ENCODE results near the gene HNRNPUL2. TPM values are rescaled to one million over a fixed set of nuclear protein-coding genes. Genes with fewer than 3 reads are reported as not detected.

Gene HNRNPUL2
- total and polyA plus RNA-seq, 9 of the 15 experiments (the other 6 are each of a cell fraction or from before 2014, with no cell fraction given) = 0.89 to 44.3 (median 15.2) TPM

DNA sequence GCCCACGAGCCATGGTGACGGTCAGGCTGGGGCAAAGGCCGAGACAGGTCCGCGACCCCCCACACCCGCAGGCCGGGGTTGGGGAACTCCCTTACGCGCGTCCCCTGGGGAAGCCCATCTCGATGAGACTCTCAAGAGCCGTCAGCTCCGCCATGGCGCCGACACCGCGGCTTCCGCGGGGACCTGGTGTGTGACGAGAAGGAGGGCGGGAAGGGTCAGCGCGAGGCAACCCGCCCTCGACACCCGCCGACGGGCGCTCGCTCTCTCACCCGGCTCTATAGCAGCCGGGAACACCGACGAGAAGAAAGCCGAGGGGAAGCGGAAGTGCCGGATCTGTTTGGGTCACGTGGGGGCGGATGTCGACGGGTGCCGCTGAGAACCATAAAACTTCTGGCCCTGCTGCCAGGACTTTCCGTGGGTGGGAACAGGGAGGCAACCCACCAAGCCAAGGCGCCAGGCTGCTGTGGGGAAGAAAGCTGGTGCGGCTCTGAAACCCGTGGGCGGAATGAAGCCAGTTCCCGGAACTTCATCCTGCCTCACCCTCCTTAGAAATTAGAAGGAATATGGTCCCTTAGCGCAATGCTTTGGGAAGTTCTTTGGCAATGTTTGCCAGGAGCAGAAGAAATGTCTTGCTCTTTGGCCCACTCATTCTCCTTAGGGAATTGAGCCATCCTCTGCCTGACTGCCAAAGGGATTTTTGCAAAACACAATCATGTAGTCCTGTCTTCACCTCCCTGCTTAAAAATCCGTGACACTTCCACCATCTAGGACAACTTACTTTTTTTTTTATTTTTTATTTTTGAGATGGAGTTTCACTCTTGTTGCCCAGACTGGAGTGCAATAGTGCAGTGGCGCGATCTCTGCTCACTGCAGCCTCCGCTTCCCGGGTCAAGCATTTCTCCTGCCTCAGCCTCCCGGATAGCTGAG is 48.2 kb downstream of the HNRNPUL2 start, which contains the start of gene UBXN1 (continued):
- TF ChIP-seq, protein P1, sequence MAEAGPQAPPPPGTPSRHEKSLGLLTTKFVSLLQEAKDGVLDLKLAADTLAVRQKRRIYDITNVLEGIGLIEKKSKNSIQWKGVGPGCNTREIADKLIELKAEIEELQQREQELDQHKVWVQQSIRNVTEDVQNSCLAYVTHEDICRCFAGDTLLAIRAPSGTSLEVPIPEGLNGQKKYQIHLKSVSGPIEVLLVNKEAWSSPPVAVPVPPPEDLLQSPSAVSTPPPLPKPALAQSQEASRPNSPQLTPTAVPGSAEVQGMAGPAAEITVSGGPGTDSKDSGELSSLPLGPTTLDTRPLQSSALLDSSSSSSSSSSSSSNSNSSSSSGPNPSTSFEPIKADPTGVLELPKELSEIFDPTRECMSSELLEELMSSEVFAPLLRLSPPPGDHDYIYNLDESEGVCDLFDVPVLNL (CRISPR knock-in tag; IDR thresholded peaks at IDR 0.05; ENCODE audit: low read depth) = no peak
- TF ChIP-seq ATF1 (CRISPR knock-in tag; IDR thresholded peaks at IDR 0.05) (no peak), ATF1 (tag; IDR thresholded peaks at IDR 0.05) (peak; percentile 73), MYNN (IDR thresholded peaks at IDR 0.05) (peak; percentile 85; the same call in 1 of the 2 replicates), MYNN (CRISPR knock-in tag; IDR thresholded peaks at IDR 0.05) (no peak), NR2C2 (CRISPR knock-in tag; IDR thresholded peaks at IDR 0.05) (no peak), NR2C2 (tag; IDR thresholded peaks at IDR 0.05) (peak; percentile 79), ZEB2 (IDR thresholded peaks at IDR 0.05) (no peak), IRF2 (CRISPR knock-in tag; IDR thresholded peaks at IDR 0.05) (no peak), FIP1L1 (IDR thresholded peaks at IDR 0.05; ENCODE audit: low read depth, low read length, poor library complexity, severe bottlenecking) (peak; percentile 67)
- TF ChIP-seq, protein P2, sequence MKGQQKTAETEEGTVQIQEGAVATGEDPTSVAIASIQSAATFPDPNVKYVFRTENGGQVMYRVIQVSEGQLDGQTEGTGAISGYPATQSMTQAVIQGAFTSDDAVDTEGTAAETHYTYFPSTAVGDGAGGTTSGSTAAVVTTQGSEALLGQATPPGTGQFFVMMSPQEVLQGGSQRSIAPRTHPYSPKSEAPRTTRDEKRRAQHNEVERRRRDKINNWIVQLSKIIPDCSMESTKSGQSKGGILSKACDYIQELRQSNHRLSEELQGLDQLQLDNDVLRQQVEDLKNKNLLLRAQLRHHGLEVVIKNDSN (CRISPR knock-in tag; IDR thresholded peaks at IDR 0.05) = peak; percentile 99
- TF ChIP-seq, protein P3, sequence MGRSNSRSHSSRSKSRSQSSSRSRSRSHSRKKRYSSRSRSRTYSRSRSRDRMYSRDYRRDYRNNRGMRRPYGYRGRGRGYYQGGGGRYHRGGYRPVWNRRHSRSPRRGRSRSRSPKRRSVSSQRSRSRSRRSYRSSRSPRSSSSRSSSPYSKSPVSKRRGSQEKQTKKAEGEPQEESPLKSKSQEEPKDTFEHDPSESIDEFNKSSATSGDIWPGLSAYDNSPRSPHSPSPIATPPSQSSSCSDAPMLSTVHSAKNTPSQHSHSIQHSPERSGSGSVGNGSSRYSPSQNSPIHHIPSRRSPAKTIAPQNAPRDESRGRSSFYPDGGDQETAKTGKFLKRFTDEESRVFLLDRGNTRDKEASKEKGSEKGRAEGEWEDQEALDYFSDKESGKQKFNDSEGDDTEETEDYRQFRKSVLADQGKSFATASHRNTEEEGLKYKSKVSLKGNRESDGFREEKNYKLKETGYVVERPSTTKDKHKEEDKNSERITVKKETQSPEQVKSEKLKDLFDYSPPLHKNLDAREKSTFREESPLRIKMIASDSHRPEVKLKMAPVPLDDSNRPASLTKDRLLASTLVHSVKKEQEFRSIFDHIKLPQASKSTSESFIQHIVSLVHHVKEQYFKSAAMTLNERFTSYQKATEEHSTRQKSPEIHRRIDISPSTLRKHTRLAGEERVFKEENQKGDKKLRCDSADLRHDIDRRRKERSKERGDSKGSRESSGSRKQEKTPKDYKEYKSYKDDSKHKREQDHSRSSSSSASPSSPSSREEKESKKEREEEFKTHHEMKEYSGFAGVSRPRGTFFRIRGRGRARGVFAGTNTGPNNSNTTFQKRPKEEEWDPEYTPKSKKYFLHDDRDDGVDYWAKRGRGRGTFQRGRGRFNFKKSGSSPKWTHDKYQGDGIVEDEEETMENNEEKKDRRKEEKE (IDR thresholded peaks at IDR 0.05; ENCODE audit: borderline replicate concordance in 1 of 2, control insufficient read depth in 1 of 2, low read depth in 2 of 2, low read length in 1 of 2) = no peak
- TF ChIP-seq, protein P4, sequence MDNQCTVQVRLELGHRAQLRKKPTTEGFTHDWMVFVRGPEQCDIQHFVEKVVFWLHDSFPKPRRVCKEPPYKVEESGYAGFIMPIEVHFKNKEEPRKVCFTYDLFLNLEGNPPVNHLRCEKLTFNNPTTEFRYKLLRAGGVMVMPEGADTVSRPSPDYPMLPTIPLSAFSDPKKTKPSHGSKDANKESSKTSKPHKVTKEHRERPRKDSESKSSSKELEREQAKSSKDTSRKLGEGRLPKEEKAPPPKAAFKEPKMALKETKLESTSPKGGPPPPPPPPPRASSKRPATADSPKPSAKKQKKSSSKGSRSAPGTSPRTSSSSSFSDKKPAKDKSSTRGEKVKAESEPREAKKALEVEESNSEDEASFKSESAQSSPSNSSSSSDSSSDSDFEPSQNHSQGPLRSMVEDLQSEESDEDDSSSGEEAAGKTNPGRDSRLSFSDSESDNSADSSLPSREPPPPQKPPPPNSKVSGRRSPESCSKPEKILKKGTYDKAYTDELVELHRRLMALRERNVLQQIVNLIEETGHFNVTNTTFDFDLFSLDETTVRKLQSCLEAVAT (IDR thresholded peaks at IDR 0.05) = no peak
- TF ChIP-seq, protein P5, sequence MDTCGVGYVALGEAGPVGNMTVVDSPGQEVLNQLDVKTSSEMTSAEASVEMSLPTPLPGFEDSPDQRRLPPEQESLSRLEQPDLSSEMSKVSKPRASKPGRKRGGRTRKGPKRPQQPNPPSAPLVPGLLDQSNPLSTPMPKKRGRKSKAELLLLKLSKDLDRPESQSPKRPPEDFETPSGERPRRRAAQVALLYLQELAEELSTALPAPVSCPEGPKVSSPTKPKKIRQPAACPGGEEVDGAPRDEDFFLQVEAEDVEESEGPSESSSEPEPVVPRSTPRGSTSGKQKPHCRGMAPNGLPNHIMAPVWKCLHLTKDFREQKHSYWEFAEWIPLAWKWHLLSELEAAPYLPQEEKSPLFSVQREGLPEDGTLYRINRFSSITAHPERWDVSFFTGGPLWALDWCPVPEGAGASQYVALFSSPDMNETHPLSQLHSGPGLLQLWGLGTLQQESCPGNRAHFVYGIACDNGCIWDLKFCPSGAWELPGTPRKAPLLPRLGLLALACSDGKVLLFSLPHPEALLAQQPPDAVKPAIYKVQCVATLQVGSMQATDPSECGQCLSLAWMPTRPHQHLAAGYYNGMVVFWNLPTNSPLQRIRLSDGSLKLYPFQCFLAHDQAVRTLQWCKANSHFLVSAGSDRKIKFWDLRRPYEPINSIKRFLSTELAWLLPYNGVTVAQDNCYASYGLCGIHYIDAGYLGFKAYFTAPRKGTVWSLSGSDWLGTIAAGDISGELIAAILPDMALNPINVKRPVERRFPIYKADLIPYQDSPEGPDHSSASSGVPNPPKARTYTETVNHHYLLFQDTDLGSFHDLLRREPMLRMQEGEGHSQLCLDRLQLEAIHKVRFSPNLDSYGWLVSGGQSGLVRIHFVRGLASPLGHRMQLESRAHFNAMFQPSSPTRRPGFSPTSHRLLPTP (IDR thresholded peaks at IDR 0.05; ENCODE audit: borderline replicate concordance, extremely low read depth, insufficient read length) = no peak
